GM23338 (cell line): ENCODE measurements around the gene SLC23A2. TPM values are rescaled to one million over a fixed set of nuclear protein-coding genes. Genes with fewer than 3 reads are reported as not detected.

Experiments
- ATAC-seq: fragments of 200-7000 bp; cut with Tn5 transposase; 3 replicates; pipeline ENCODE4 v1.9.1; 2020
- DNase-seq: peaks from one replicate; pipeline ENCODE4 v3.0.0-alpha.2; 2015; ENCODE audit warnings: low spot score
- H2AFZ ChIP-seq: fragments of 200-600 bp; sonication (generic); 2 replicates; pipeline ENCODE4 v1.8.0; 2016; ENCODE audit warnings: antibody characterized with exemption, mild to moderate bottlenecking, moderate library complexity
- H3F3A ChIP-seq: fragments of 200-600 bp; sonication (generic); replicated peaks from 2 replicates; pipeline ENCODE4 v1.8.0; 2017; ENCODE audit warnings: antibody characterized with exemption, mixed run types, low read depth
- H3K27ac ChIP-seq: fragments of 200-600 bp; sonication (generic); 2 replicates; pipeline ENCODE4 v1.6.1; 2016; ENCODE audit warnings: low read depth
- H3K27me3 ChIP-seq: fragments of 200-600 bp; sonication (generic); 2 replicates; pipeline ENCODE4 v1.8.0; 2016; ENCODE audit warnings: mild to moderate bottlenecking, mixed run types, moderate library complexity; ENCODE audit not compliant: insufficient read depth
- H3K36me3 ChIP-seq: fragments of 200-600 bp; sonication (generic); 2 replicates; pipeline ENCODE4 v1.8.0; 2016; ENCODE audit warnings: mild to moderate bottlenecking; ENCODE audit not compliant: insufficient read depth
- H3K4me1 ChIP-seq: fragments of 200-600 bp; sonication (generic); 2 replicates; pipeline ENCODE4 v1.8.0; 2016; ENCODE audit warnings: mild to moderate bottlenecking, moderate library complexity; ENCODE audit not compliant: insufficient read depth
- H3K4me2 ChIP-seq: fragments of 200-600 bp; sonication (generic); 2 replicates; pipeline ENCODE4 v1.7.1; 2017; ENCODE audit warnings: mixed run types
- H3K4me3 ChIP-seq: fragments of 200-600 bp; sonication (generic); 2 replicates; pipeline ENCODE4 v1.6.1; 2016; ENCODE audit warnings: mixed run types
- H3K79me2 ChIP-seq: fragments of 200-600 bp; sonication (generic); replicated peaks from 2 replicates; pipeline ENCODE4 v1.8.0; 2017; ENCODE audit warnings: mild to moderate bottlenecking; ENCODE audit not compliant: insufficient read depth
- H3K9me2 ChIP-seq: fragments of 200-600 bp; sonication (generic); 2 replicates; pipeline ENCODE4 v1.8.0; 2017; ENCODE audit not compliant: insufficient read depth
- H4K20me1 ChIP-seq: fragments of 200-600 bp; sonication (generic); replicated peaks from 2 replicates; pipeline ENCODE4 v1.8.0; 2017; ENCODE audit warnings: mild to moderate bottlenecking; ENCODE audit not compliant: insufficient read depth
- H3K27ac Mint-ChIP-seq: 2 replicates; pipeline ENCODE4 v1.8.0; 2020; ENCODE audit warnings: inconsistent platforms, mild to moderate bottlenecking, moderate library complexity, mixed read lengths
- H3K27me3 Mint-ChIP-seq: 3 replicates; pipeline ENCODE4 v1.8.0; 2022; ENCODE audit warnings: low read depth, mild to moderate bottlenecking, moderate library complexity, mixed read lengths, inconsistent platforms; ENCODE audit not compliant: insufficient read depth, poor library complexity
- H3K36me3 Mint-ChIP-seq: 3 replicates; pipeline ENCODE4 v1.8.0; 2021; ENCODE audit warnings: low read depth, mild to moderate bottlenecking, inconsistent platforms, moderate library complexity, mixed read lengths
- H3K4me1 Mint-ChIP-seq: 3 replicates; pipeline ENCODE4 v1.8.0; 2020; ENCODE audit warnings: mild to moderate bottlenecking, inconsistent platforms, mixed read lengths
- H3K4me3 Mint-ChIP-seq: 3 replicates; pipeline ENCODE4 v1.8.0; 2021; ENCODE audit warnings: moderate library complexity, mild to moderate bottlenecking, inconsistent platforms, mixed read lengths
- H3K9me3 Mint-ChIP-seq: 3 replicates; pipeline ENCODE4 v1.8.0; 2020; ENCODE audit warnings: moderate library complexity, mild to moderate bottlenecking, inconsistent platforms, mixed read lengths
- CREB1 ChIP-seq: fragments of 250-450 bp; sonication (Bioruptor Pico); IDR thresholded peaks from 2 replicates; pipeline ENCODE4 v1.5.0; 2020; ENCODE audit warnings: low read depth, mild to moderate bottlenecking, moderate library complexity
- EZH2 ChIP-seq: fragments of 200-600 bp; sonication (generic); IDR thresholded peaks from one replicate; pipeline ENCODE4 v1.8.0; 2017; ENCODE audit warnings: antibody characterized with exemption, mild to moderate bottlenecking, low read depth; ENCODE audit not compliant: unreplicated experiment
- EZH2phosphoT487 ChIP-seq: fragments of 200-600 bp; sonication (generic); IDR thresholded peaks from one replicate; pipeline ENCODE4 v1.8.1; 2018; ENCODE audit warnings: antibody characterized with exemption; ENCODE audit not compliant: unreplicated experiment
- JUNB ChIP-seq: IDR thresholded peaks from one replicate; pipeline ENCODE4 v1.6.1; 2016; ENCODE audit warnings: antibody characterized with exemption; ENCODE audit not compliant: unreplicated experiment
- NANOG ChIP-seq: IDR thresholded peaks from 2 replicates; pipeline ENCODE4 v1.6.1; 2016; ENCODE audit warnings: antibody characterized with exemption, borderline replicate concordance
- POLR2AphosphoS5 ChIP-seq: IDR thresholded peaks from 2 replicates; pipeline ENCODE4 v1.6.1; 2016; ENCODE audit warnings: antibody characterized with exemption, low read depth
- STAT1 ChIP-seq: IDR thresholded peaks from one replicate; pipeline ENCODE4 v1.6.1; 2016; ENCODE audit warnings: antibody characterized with exemption; ENCODE audit not compliant: unreplicated experiment
- ZNF114 ChIP-seq: fragments of 250-450 bp; sonication (Bioruptor Pico); IDR thresholded peaks from 2 replicates; pipeline ENCODE4 v1.5.0; 2020; ENCODE audit warnings: mild to moderate bottlenecking, moderate library complexity
- ZNF331 ChIP-seq: fragments of 250-450 bp; sonication (Bioruptor Pico); IDR thresholded peaks from 2 replicates; pipeline ENCODE4 v1.5.0; 2020; ENCODE audit warnings: low read depth, mild to moderate bottlenecking, moderate library complexity
- polyA plus RNA-seq: library from polyadenylated mRNA; unstranded; fragments of >200 nt; fragmentation: Nextera tagmentation; extraction: Ambion mirVana; gene quantifications from 2 replicates; pipeline ENCODE4 v1.2.1, GENCODE V29; 2016
- total RNA-seq: library from RNA; depleted of rRNA; stranded (reverse); fragments of >200 nt; shearing (Covaris generic); gene quantifications from 2 replicates; pipeline ENCODE4 v1.2.3, GENCODE V29; 2014
- TF ChIP-seq, protein P1 (sequence below): fragments of 250-450 bp; sonication (Bioruptor Pico); IDR thresholded peaks from 2 replicates; pipeline ENCODE4 v1.5.0; 2020; ENCODE audit warnings: mild to moderate bottlenecking, moderate library complexity
- TF ChIP-seq, protein P2 (sequence below): IDR thresholded peaks from 2 replicates; pipeline ENCODE4 v1.6.1; 2016; ENCODE audit warnings: antibody characterized with exemption
- TF ChIP-seq, protein P3 (sequence below): IDR thresholded peaks from one replicate; pipeline ENCODE4 v1.6.1; 2018; ENCODE audit warnings: antibody characterized with exemption; ENCODE audit not compliant: unreplicated experiment
- TF ChIP-seq, protein P4 (sequence below), 2 experiments: fragments of 200-600 bp in 1 of 2; sonication (generic) in 1 of 2; conservative IDR thresholded peaks; 2 replicates each; pipeline versions ENCODE4 v1.5.1 to v1.6.1; 2016 to 2017; ENCODE audit warnings: antibody characterized with exemption in 2 of 2, low read depth in 2 of 2, mild to moderate bottlenecking in 2 of 2, moderate library complexity in 1 of 2

Gene SLC23A2
- total and polyA plus RNA-seq, 2 experiments from 2014 or later, result 4.4 to 20.2 TPM

DNA sequence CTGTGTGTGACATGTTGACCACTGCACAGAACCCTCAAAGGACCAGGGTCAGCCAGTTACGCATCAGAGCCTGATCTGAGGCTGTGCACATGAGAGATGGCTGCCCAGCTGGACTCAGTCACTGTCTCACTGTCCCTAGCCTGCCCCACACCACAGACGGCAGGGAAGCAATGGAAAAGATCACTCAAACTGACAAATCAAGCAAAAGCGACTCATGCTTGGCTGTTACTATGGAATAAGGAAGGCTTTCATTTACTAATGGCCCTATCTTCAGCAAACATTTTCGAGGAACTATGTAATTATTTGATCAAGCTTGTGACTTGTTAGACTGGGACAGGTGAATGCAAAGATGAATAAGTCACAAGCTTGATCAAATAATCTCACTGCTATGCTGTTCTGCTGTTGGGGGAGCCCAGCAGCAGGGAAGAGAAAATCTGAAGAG lies 137.0 kb downstream of the SLC23A2 start:
- no peaks in the 10 kb centered on the region for H3F3A ChIP-seq
- H3K27me3 Mint-ChIP-seq, result peaks cover 12% of the 10 kb centered on the region
- H2AFZ ChIP-seq, result no peak overlapping the region
- no peaks in the 10 kb centered on the region for H3K4me1 Mint-ChIP-seq
- H3K79me2 ChIP-seq, result no peaks in the 10 kb centered on the region
- peaks cover 9% of the 10 kb centered on the region; the same call in 2 of the 3 replicates for H3K36me3 Mint-ChIP-seq
- H3K4me2 ChIP-seq, result no peak overlapping the region
- no peak overlapping the region for H3K27ac ChIP-seq
- no peak overlapping the region for H3K27ac Mint-ChIP-seq
- no peaks in the 10 kb centered on the region for H3K9me3 Mint-ChIP-seq
- H3K36me3 ChIP-seq, result 0 out of 2 replicates have a peak, but pooled peaks cover 9% of the 10 kb centered on the region
- H4K20me1 ChIP-seq, result no peaks in the 10 kb centered on the region
- TF ChIP-seq STAT1, result no peak
- TF ChIP-seq CREB1, result no peak
- no peak for TF ChIP-seq ZNF114 (CRISPR knock-in tag)
- TF ChIP-seq, protein P1, sequence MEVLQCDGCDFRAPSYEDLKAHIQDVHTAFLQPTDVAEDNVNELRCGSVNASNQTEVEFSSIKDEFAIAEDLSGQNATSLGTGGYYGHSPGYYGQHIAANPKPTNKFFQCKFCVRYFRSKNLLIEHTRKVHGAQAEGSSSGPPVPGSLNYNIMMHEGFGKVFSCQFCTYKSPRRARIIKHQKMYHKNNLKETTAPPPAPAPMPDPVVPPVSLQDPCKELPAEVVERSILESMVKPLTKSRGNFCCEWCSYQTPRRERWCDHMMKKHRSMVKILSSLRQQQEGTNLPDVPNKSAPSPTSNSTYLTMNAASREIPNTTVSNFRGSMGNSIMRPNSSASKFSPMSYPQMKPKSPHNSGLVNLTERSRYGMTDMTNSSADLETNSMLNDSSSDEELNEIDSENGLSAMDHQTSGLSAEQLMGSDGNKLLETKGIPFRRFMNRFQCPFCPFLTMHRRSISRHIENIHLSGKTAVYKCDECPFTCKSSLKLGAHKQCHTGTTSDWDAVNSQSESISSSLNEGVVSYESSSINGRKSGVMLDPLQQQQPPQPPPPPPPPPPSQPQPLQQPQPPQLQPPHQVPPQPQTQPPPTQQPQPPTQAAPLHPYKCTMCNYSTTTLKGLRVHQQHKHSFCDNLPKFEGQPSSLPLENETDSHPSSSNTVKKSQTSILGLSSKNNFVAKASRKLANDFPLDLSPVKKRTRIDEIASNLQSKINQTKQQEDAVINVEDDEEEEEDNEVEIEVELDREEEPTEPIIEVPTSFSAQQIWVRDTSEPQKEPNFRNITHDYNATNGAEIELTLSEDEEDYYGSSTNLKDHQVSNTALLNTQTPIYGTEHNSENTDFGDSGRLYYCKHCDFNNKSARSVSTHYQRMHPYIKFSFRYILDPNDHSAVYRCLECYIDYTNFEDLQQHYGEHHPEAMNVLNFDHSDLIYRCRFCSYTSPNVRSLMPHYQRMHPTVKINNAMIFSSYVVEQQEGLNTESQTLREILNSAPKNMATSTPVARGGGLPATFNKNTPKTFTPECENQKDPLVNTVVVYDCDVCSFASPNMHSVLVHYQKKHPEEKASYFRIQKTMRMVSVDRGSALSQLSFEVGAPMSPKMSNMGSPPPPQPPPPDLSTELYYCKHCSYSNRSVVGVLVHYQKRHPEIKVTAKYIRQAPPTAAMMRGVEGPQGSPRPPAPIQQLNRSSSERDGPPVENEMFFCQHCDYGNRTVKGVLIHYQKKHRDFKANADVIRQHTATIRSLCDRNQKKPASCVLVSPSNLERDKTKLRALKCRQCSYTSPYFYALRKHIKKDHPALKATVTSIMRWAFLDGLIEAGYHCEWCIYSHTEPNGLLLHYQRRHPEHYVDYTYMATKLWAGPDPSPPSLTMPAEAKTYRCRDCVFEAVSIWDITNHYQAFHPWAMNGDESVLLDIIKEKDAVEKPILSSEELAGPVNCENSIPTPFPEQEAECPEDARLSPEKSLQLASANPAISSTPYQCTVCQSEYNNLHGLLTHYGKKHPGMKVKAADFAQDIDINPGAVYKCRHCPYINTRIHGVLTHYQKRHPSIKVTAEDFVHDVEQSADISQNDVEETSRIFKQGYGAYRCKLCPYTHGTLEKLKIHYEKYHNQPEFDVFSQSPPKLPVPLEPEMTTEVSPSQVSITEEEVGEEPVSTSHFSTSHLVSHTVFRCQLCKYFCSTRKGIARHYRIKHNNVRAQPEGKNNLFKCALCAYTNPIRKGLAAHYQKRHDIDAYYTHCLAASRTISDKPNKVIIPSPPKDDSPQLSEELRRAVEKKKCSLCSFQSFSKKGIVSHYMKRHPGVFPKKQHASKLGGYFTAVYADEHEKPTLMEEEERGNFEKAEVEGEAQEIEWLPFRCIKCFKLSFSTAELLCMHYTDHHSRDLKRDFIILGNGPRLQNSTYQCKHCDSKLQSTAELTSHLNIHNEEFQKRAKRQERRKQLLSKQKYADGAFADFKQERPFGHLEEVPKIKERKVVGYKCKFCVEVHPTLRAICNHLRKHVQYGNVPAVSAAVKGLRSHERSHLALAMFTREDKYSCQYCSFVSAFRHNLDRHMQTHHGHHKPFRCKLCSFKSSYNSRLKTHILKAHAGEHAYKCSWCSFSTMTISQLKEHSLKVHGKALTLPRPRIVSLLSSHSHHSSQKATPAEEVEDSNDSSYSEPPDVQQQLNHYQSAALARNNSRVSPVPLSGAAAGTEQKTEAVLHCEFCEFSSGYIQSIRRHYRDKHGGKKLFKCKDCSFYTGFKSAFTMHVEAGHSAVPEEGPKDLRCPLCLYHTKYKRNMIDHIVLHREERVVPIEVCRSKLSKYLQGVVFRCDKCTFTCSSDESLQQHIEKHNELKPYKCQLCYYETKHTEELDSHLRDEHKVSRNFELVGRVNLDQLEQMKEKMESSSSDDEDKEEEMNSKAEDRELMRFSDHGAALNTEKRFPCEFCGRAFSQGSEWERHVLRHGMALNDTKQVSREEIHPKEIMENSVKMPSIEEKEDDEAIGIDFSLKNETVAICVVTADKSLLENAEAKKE, result no peak
- TF ChIP-seq, protein P2, sequence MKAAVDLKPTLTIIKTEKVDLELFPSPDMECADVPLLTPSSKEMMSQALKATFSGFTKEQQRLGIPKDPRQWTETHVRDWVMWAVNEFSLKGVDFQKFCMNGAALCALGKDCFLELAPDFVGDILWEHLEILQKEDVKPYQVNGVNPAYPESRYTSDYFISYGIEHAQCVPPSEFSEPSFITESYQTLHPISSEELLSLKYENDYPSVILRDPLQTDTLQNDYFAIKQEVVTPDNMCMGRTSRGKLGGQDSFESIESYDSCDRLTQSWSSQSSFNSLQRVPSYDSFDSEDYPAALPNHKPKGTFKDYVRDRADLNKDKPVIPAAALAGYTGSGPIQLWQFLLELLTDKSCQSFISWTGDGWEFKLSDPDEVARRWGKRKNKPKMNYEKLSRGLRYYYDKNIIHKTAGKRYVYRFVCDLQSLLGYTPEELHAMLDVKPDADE, result no peak
- no peak for TF ChIP-seq EZH2
- TF ChIP-seq JUNB, result no peak
- TF ChIP-seq EZH2phosphoT487, result no peak
- TF ChIP-seq POLR2AphosphoS5, result no peak
- TF ChIP-seq, protein P3, sequence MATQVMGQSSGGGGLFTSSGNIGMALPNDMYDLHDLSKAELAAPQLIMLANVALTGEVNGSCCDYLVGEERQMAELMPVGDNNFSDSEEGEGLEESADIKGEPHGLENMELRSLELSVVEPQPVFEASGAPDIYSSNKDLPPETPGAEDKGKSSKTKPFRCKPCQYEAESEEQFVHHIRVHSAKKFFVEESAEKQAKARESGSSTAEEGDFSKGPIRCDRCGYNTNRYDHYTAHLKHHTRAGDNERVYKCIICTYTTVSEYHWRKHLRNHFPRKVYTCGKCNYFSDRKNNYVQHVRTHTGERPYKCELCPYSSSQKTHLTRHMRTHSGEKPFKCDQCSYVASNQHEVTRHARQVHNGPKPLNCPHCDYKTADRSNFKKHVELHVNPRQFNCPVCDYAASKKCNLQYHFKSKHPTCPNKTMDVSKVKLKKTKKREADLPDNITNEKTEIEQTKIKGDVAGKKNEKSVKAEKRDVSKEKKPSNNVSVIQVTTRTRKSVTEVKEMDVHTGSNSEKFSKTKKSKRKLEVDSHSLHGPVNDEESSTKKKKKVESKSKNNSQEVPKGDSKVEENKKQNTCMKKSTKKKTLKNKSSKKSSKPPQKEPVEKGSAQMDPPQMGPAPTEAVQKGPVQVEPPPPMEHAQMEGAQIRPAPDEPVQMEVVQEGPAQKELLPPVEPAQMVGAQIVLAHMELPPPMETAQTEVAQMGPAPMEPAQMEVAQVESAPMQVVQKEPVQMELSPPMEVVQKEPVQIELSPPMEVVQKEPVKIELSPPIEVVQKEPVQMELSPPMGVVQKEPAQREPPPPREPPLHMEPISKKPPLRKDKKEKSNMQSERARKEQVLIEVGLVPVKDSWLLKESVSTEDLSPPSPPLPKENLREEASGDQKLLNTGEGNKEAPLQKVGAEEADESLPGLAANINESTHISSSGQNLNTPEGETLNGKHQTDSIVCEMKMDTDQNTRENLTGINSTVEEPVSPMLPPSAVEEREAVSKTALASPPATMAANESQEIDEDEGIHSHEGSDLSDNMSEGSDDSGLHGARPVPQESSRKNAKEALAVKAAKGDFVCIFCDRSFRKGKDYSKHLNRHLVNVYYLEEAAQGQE, result no peak
- TF ChIP-seq, protein P4, sequence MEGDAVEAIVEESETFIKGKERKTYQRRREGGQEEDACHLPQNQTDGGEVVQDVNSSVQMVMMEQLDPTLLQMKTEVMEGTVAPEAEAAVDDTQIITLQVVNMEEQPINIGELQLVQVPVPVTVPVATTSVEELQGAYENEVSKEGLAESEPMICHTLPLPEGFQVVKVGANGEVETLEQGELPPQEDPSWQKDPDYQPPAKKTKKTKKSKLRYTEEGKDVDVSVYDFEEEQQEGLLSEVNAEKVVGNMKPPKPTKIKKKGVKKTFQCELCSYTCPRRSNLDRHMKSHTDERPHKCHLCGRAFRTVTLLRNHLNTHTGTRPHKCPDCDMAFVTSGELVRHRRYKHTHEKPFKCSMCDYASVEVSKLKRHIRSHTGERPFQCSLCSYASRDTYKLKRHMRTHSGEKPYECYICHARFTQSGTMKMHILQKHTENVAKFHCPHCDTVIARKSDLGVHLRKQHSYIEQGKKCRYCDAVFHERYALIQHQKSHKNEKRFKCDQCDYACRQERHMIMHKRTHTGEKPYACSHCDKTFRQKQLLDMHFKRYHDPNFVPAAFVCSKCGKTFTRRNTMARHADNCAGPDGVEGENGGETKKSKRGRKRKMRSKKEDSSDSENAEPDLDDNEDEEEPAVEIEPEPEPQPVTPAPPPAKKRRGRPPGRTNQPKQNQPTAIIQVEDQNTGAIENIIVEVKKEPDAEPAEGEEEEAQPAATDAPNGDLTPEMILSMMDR (conservative IDR thresholded peaks at IDR 0.05; ENCODE audit: low read depth in 2 of 2), result no peak
- no peak for TF ChIP-seq NANOG
- no peak for TF ChIP-seq ZNF331 (CRISPR knock-in tag)
- no peaks in the 10 kb centered on the region for H3K9me2 ChIP-seq
- no peaks in the 10 kb centered on the region for H3K4me1 ChIP-seq
- no peak overlapping the region for H3K4me3 ChIP-seq
- no peak for ATAC-seq
- DNase-seq, result no peak
- no peaks in the 10 kb centered on the region for H3K27me3 ChIP-seq
- no peak overlapping the region for H3K4me3 Mint-ChIP-seq
